Mucosa of descending colon (tissue), 3 donors: ENCODE results near the gene UGCG. TPM values are rescaled to one million over a fixed set of nuclear protein-coding genes. Genes with fewer than 3 reads are reported as not detected.

Experiments used
- ATAC-seq: fragments of 200-7000 bp; cut with Tn5 transposase; one replicate; pipeline ENCODE4 v1.9.1; 2020; ENCODE audit warnings: mild to moderate bottlenecking, moderate library complexity
- DNase-seq, 3 donors: peaks; one replicate each; pipeline ENCODE4 v3.0.0-alpha.2; 2020
- H3K36me3 ChIP-seq: fragments of 200-600 bp; one replicate; pipeline ENCODE4 v1.8.0; 2021; ENCODE audit warnings: low read depth, mild to moderate bottlenecking
- H3K4me1 ChIP-seq: fragments of 200-600 bp; one replicate; pipeline ENCODE4 v1.8.0; 2021; ENCODE audit warnings: low read depth, mild to moderate bottlenecking
- H3K4me3 ChIP-seq: fragments of 200-600 bp; one replicate; pipeline ENCODE4 v1.8.0; 2021; ENCODE audit warnings: mild to moderate bottlenecking
- H3K9me3 ChIP-seq: fragments of 200-600 bp; one replicate; pipeline ENCODE4 v1.8.0; 2021; ENCODE audit warnings: mild to moderate bottlenecking
- CTCF ChIP-seq: fragments of 200-600 bp; IDR thresholded peaks from one replicate; pipeline ENCODE4 v1.8.0; 2022; ENCODE audit warnings: antibody characterized with exemption, mild to moderate bottlenecking
- intact Hi-C, 2 donors: fragments of 100-400 bp; cut with DNase I in 1 of 2; cut with micrococcal nuclease in 1 of 2; formaldehyde crosslinking; loops; one replicate each; pipeline versions ENCODE4 v1.11.0 to v1.11.1; 2022; cut with DNase I, micrococcal nuclease
- total RNA-seq, 3 donors: library from RNA; stranded (reverse); fragmentation: NEBNext Ultra II Directional in 2 of 3; extraction: Animal tissue kit (Norgen Biotek cat#: 25700) in 2 of 3; gene quantifications; one replicate each; pipeline versions ENCODE4 v1.2.1 to v1.2.4, GENCODE V29; 2021 to 2023
- donor health status: DM: no; HTN: no; CAD: no; lungs with moderate emphysema.
- donor health status: DM: no; HTN: no; CAD: no.
- donor health status: DM: no; HTN: yes; CAD: no.

The UGCG gene
- total RNA-seq, 3 donors from 2014 or later = 36.5 to 48.2 (median 39.8) TPM

GRCh38 chr9:111934747-111935146, 38.1 kb downstream of the UGCG start:
- no peak for ATAC-seq
- Histone ChIP-seq H3K4me3 (no peak overlapping the region), H3K9me3 (no peaks in the 10 kb centered on the region), H3K36me3 (no peaks in the 10 kb centered on the region), H3K4me1 (peaks cover 5% of the 10 kb centered on the region)
- intact Hi-C loops = no loop called here
- no peak for TF ChIP-seq CTCF
- no peak for DNase-seq

DNA sequence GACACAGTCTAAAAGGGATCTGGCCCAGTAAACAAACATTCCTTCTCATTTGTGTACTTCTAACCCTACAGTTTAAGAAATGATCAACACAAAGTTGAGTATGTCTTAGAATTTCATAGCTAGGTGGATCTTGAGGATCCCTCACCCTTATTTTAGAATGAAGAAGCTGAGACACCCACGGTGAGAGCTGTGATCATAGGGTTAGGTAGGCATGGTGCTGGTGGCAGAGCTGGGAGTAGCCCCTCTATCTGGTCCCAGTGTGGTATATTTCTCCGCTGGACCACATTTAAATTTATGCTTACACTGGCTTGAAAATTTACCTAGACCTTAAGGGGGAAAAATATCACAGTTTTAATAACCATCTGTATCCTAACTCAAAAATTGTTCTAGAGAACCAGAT, 39.8 kb downstream of the UGCG start:
- no peak overlapping the region for H3K4me3 ChIP-seq
- peaks cover 5% of the 10 kb centered on the region for H3K4me1 ChIP-seq
- no peaks in the 10 kb centered on the region for H3K9me3 ChIP-seq
- ATAC-seq = no peak
- intact Hi-C loops = no loop called here
- no peak for DNase-seq
- no peaks in the 10 kb centered on the region for H3K36me3 ChIP-seq
- no peak for TF ChIP-seq CTCF

GRCh38 chr9:111937301-111937700, 40.7 kb downstream of the UGCG start:
- intact Hi-C loops = no loop called here
- Histone ChIP-seq H3K9me3 (no peaks in the 10 kb centered on the region), H3K4me3 (no peak overlapping the region), H3K36me3 (no peaks in the 10 kb centered on the region), H3K4me1 (peaks cover 5% of the 10 kb centered on the region)
- ATAC-seq (peak; percentile 20), DNase-seq (no peak)
- no peak for TF ChIP-seq CTCF

DNA sequence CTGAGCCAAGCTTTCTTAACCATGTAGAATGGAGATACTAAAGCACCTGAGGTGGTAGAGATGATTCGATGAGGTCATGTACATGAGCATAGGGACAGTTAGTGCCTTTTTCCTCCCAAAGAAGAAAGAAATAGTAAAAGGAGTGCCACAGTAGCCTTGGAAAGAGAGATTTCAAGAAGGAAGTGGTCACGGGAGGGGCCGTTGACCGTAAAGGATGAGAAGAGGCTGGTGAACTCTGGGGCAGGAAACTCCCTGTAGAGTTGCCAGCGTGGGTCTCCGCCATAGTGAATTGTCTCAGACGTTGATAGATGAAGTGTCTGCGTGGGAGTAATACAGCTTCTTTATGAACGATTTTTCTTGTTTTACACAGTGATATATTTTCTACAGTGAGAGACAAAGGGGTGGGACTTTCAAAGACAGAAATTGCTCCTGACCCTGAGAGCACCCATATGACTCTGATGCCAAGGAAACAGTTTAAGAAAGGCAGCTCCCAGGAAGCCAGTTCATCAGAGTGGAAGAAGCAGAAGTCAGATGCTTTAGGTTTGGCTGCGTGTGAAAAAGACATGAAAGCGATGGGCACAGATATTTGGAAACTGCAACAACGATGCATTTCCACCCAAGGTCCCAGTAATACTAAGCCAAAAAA, 41.3 kb downstream of the UGCG start:
- Histone ChIP-seq H3K9me3 (no peaks in the 10 kb centered on the region), H3K4me1 (peaks cover 5% of the 10 kb centered on the region), H3K36me3 (no peaks in the 10 kb centered on the region), H3K4me3 (no peak overlapping the region)
- intact Hi-C loops = no loop called here
- TF ChIP-seq CTCF = no peak
- peak in 2 of 3 donors; percentile 51 to 66 for DNase-seq
- peak; percentile 82 for ATAC-seq

GRCh38 chr9:111938427-111938800, 41.8 kb downstream of the UGCG start:
- ATAC-seq (peak; percentile 12), DNase-seq (no peak)
- Histone ChIP-seq H3K36me3 (no peaks in the 10 kb centered on the region), H3K9me3 (no peaks in the 10 kb centered on the region), H3K4me1 (peaks cover 5% of the 10 kb centered on the region), H3K4me3 (no peak overlapping the region)
- no peak for TF ChIP-seq CTCF
- intact Hi-C loops = no loop called here

GRCh38 chr9:111939322-111939721, 42.7 kb downstream of the UGCG start:
- no peak for TF ChIP-seq CTCF
- H3K4me1 ChIP-seq = peaks cover 5% of the 10 kb centered on the region
- intact Hi-C loops = no loop called here
- DNase-seq (no peak), ATAC-seq (no peak)
- no peak overlapping the region for H3K4me3 ChIP-seq
- H3K36me3 ChIP-seq = no peaks in the 10 kb centered on the region
- no peaks in the 10 kb centered on the region for H3K9me3 ChIP-seq
